NCI-H128 (cell line): ENCODE measurements around the gene GID8.

ENCODE experiments used
- DNase-seq: peaks from one replicate; lab custom pipeline; 2025; ENCODE audit not compliant: unreplicated experiment; lab: John Stamatoyannopoulos, UW

The GID8 gene

DNA sequence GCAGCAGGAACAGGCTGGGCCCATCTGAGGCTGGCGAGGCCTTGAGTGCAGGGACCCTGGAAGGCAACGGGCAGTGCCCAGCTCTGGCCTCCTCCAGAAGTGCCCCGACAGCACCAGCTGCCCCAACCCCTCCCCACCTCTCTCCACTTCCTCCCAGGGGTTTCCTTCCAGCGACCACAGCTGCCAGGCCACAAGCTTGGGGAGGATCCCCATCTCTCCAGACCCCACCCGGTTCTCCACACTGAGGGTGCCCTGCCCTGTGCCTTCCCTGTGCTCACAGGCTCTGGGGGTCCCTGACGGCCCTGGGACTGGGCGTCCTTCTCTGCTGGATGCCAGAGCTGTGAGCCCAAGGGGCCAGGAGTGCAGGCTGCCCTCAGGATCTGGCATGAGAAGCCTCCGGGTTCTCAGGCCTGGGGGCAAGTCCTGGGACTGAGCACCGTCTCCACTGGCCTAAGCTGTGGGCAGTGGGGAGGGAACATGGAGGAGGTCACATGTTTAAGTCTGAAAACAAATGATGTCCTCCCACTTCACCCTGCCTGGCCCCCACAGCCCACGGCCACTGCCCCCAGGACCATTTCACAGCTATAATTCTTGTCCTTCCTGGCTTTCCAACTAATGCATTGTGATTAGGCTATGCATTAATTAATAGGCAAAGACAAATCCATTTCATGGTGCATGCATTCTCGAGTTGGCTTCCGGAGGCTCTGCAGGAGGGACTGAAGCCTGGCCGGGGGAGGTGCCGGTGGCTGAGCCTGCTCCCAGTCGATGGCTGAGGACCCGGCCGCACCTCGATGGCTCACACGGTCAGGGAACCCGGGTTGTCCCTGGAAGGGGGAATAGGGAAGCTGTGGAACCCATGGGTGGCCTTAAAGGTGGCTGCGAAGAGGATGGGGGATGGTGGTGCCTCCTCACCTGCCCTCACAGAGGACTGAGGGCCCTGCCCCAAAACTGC, 44.5 kb downstream of the GID8 start:
- DNase-seq = no peak

DNA sequence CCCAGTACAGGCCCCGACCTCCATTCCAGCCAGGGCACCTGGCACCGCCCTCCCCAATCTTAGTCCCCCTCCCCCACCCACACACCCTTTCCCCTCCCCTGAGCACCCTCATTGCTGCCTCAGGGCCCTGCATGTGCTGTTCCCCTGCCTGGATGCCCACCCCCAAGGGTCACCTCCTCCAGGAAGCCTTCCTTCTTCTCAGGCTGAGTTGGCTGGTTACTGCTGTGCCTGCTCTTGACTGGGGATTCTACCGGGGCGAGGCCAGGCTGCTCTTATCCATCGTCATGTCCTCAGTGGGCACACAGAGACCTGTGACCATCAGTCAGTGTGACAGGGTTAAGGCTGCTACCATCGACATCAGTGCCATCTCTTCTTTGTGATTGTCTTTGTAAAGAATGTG, 45.3 kb downstream of the GID8 start:
- DNase-seq = no peak

DNA sequence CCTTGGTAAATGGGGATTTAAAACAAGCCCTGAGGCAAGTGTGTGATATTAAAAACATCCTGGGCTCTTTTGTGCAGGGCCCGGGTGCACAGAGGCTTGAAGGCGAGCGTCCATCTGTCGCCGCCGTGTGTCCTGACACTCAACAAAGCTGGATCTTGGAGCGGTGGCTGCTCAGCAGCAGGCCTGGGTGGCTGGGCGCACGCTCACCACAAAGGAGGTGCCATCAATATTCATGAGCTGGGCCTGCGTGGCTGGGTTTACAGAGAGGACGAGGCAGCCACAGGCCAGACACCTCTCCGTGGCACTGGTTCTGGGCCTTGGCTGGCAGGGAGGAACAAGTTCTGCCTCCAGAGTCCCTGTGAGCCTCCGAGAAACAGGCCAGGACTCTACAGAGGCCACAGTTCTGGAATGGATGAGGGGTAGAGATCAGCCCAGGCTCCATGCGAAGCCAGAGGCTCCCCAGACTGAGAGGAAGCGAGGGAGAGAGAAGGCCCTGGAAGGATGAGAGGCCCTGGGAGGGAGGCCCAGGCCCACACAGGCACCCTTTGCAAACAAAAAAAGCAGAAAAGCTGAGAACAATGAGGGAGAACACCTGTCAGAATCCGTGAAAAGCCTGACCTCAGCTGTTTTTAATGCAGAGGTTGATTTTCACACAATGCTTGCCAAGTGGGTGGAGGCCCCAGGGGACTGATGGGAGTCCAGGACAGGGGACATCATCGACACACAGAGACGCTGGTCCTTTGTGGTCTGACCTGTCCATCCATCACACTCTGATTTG, 46.9 kb downstream of the GID8 start:
- DNase-seq = no peak

DNA sequence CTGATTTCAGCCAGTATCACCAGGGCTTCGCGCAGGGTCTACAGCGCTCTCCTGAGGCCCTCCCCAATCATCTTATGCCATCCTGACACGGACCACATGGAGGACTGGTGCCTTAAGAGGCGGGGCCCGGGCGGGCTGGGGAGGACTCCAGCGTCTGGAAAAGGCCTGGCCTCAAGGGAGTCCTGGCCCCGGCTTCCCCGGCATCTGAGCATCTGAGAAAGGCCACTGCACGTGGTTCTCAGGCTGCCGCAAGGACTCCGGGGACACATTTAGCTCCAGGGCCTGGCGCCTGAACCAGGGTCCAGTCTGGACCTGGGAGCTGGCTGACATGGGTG, 47.5 kb downstream of the GID8 start:
- no peak for DNase-seq

DNA sequence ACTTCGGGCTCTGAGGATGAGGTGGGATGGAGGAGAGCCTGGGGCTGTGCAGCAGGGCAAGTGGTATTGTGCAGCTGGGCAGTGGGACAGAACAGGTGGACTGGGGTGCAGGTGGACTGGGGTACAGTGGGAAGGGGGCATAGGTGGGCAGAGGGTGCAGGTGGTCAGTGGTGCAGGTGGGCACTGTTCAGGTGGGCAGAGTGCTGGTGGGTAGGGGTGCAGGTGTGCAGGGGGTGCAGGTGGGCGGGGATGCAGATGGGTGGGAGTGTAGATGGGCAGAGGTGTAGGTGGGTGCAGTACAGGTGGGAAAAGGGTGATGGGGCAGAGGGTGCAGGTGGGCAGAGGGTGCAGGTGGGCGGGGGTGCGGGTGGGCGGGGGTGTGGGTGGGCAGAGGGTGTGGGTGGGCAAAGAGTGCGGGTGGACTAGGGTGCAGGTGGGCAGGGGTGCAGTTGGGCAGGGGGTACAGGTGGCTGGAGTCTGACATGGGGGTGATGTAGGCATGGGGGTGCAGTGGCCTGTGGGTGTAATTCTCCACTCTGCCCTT, 48.4 kb downstream of the GID8 start:
- DNase-seq = no peak

- no peak for DNase-seq
These were observed 49.2 kb downstream of the GID8 start for GRCh38 chr20:62987114-62987513.

DNA sequence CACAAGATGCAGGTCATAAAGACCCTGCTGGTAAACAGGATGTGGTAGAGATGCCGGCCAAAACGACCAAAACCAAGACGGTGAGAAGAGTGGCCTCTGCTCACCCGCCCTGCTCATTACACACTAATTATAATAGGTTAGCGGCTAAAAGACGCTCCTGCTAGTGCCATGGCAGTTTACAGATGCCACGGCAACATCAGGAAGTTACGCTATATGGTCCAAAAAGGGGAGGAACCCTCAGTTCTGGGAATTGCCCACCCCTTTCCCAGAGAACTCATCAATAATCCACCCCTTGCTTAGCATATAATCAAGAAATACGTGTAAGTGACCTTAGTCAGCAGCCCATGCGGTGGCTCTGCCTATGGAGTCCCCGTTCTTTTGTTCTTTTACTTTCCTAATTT, 51.3 kb downstream of the GID8 start:
- no peak for DNase-seq

DNA sequence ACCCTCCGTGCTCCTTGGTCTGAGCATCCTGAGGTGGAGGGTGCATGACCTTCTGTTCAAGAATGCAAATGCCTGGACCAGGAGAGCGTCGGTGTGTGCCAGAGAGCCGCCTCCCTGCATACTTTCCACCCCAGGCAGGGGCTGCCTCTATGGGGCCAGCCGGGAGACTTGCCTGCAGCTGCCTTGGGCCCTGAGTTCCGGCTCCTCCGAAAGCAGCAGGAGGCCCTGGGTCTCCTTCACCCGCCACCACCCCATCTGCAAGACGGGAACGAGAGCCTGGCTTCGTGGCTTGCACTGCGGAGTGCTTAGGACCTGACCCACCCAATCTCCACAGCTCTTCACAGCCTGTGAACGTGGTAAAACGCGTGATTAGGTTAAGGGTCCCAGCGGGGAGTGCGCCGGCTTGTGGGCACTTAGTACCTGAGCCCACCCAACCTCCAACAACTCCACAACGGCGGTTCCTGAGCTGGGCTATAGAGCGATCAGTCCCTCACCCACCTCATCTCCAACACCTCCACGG, 52.4 kb downstream of the GID8 start:
- no peak for DNase-seq

DNA sequence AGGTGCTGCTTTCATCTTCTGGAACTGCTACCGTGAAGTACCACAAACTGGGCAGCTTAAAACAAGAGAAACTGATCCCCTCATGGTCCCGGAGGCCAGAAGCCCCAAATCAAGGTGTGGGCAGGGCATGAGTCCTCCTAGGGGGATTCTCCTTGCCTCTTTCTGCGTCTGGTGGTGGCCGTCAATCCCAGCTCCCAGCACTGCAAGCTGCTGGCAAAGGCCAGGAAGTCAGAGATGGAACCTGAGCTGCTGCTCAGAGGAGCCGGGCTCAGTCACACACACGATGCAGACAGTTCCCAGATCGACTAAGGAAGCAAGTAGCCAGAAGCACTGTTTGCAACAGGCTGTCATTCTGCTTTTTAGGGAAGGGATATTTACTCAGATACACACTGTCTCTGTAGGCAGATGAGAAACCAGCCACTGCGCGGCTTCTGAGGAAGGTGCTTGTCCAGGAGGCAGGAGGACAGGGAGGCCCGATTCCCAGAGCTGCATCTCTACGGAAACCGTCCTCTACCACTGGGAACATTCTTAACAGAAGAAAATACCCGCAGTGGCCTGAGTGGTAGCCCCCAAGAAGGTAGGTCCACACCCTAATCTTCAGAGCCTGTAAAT, 53.4 kb downstream of the GID8 start:
- no peak for DNase-seq

DNA sequence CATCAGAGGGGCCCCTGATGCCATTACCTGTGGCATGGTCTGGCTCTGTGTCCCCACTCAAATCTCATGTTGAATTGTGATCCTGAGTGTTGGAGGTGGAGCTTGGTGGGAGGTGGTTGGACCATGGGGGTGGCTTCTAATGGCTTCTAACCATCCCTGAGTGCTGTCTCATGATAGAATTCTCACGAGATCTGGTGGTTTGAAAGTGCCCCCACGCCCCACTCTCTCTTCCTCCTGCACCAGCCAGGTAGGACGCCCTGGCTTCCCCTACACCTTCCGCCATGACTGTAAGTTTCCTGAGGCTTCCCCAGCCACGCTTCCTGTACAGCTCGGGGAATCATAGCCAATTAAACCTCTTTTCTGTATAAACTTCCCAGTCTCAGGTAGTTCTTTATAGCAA, 53.9 kb downstream of the GID8 start:
- DNase-seq = no peak

DNA sequence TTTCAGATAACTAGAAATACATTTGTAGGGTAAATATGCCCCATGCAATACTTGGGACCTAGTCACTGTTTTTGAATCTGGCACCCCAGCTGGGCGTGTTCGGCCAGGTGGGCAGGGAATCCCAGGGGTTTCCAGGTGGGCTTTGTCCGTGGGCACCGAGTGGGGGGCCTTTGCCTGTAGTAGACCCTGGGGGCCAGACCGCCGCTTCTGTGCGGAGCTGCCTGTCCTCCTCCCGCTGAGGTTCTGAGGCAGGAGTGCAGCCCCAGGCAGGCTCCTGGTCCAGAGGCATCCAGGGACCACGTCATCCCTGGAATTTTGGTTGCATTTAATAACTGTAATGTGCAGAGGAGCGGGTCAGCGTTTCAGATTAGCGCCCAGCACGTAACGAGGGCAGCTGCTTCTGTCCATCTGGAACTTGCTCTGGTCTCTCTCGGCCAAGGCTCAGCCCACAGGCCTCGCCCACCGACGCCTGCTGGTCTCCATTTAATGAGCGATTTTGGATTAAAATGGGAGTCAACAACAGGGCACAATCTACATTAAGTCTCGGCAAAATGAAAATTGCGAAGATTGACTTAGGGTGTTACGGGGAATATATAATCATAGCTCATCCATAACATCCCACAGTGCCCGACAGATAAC, 56.0 kb downstream of the GID8 start:
- no peak for DNase-seq

DNA sequence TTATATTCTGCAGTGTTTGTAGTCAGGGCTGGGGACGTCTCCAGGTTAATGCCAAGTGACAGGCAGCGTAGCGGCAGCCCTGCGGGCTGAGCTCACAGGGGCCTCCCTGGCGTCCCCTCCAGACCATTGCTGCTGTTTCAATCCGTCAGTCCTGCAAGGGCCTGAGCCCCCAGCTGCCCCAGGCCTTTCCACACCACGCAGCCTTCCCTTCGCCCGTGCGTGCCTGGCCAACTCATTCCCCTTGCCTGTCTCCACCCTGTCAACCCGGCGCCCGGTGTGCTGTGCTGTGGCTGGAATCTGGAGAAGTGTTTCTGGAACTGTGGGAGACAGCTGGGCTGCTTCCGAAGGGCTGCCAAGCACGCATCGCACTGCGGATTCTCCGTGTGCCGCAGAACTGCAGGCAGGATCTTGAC, 56.9 kb downstream of the GID8 start:
- no peak for DNase-seq

DNA sequence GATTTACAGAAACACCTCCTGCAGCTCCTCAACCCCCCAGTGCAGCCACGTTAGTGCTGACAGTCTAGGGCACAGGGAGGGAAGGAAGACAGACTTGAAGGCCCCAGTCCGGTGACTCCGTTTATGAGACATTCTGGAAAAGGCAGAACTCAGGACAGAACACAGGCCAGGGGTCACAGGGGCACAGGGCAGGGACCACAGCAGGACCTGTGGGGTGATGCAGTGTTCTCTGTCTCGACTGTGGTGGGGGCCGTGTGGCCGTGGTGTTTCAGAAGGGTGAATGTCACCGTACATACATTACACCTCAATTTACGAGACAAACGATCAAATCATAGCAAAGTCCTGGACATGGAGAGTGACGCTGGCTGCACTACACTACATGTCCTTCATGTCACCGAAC, 57.5 kb downstream of the GID8 start:
- DNase-seq = no peak

DNA sequence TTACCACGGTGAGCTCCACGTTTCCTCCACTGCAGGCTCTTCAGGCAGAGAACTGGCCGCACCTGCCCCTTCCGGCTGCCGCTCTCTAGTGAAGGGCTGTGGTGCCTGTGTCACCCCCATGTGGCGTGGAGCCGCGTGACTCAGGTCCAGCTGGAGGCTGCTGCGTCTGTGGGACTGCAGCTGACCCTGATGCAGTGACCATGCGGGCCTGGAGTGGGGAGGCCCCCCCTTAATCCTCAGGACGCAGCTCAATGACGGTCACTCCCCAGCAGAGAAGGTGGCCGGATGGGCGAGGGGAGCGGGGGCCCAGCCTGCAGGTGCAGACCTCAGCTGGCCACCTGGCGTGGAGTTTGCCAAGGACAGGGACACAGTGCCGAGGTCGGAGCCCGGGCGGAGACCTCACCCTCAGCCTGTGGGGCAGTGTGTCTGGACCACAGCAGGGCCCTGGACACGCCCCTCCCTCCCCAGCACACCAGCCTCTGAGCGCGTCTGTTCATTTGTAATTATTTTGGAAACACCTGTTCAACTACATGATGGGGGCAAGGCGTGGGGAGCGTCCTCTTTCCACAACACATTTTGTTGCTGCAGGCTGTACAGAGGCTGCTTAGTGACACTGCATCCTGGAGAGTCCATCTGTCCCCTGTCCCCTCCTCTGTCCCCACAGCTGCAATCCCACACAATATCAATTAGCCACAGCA, 58.1 kb downstream of the GID8 start:
- no peak for DNase-seq

DNA sequence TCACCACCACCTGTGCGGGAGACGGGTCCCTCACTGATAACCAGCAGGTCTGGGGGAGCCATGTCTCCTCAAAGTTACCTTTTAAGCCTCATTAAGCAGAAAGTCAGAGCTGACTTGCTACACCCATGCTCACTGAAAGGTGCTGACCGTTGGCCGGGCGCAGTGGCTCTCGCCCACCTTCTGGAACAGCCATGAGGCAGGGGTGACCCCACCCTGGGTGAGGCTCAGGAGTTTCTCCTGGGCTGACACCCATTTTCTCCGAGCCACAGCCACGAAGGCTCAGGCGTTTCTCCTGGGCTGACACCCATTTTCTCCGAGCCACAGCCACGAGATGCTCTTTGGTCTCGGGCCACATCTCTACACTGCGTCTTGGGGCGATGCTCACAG, 58.6 kb downstream of the GID8 start:
- no peak for DNase-seq

DNA sequence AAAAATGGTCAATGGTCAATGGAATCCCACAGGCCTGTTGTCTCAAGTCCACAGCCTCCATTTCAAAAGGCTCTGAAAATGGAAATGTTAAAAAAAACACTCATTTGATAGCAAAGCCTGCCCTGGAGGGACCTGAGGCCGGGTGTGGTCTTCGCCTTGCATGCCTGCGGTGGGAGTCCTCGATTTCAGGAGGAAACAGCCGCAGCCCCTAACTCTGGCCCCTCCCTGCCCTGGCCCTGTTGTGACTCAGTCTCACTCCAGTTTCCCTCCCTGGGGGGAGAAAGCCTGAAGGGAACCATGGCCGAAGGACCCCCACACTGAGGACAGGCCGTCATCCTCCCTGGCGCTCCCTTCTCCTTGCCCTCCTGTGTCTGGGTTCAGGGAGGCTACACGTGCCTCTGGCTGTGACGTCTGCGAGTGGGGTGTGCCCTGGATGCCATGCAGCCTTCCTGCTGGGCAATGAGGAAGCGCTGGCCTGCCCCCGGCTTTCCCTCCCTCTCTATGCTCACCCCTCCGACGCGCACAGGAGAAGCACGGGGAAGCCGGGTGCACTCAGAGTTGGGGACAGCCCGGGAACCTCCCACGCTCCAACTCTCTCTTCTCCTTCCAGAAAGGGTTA, 59.6 kb downstream of the GID8 start:
- no peak for DNase-seq
